IPS-NIHi7 (cell line): Measurements from ENCODE around the gene PSTK.

ENCODE experiments used
- DNase-seq: peaks from one replicate; pipeline ENCODE4 v3.0.0; 2012; ENCODE audit warnings: mixed read lengths; ENCODE audit errors: extremely low spot score

The PSTK gene

GRCh38 chr10:122992031-122992585 lies 11.9 kb downstream of the PSTK start:
- DNase-seq, result no peak

GRCh38 chr10:122993797-122994336 lies 13.7 kb downstream of the PSTK start:
- no peak for DNase-seq

GRCh38 chr10:122995936-122996335 lies 15.7 kb downstream of the PSTK start:
- DNase-seq, result no peak

GRCh38 chr10:122997864-122998263 lies 17.7 kb downstream of the PSTK start:
- no peak for DNase-seq

GRCh38 chr10:122998360-122998917 lies 18.2 kb downstream of the PSTK start:
- no peak for DNase-seq

- no peak for DNase-seq
Observed at GRCh38 chr10:122998934-122999333, 18.7 kb downstream of the PSTK start.

- no peak for DNase-seq
Observed at GRCh38 chr10:122999347-122999746, 19.1 kb downstream of the PSTK start.

GRCh38 chr10:123000155-123000554 lies 20.0 kb downstream of the PSTK start:
- no peak for DNase-seq

GRCh38 chr10:123001370-123001769 lies 21.2 kb downstream of the PSTK start:
- no peak for DNase-seq

- no peak for DNase-seq
Observed at GRCh38 chr10:123004298-123004697, 24.1 kb downstream of the PSTK start.

GRCh38 chr10:123007558-123008354 lies 27.6 kb downstream of the PSTK start:
- peak; percentile 37 for DNase-seq

GRCh38 chr10:123008355-123009104 lies 28.3 kb downstream of the PSTK start, which contains the start of the genes ACADSB and IKZF5:
TSS of gene ACADSB (plus strand) at chr10:123009006. CDS start at chr10:123009030, 24 bp downstream.
TSS of gene IKZF5 (minus strand) at chr10:123008795. CDS start at chr10:122998625, 10,170 bp downstream.
- DNase-seq, result peak; percentile 99

GRCh38 chr10:123009105-123009820 lies 29.1 kb downstream of the PSTK start:
- DNase-seq, result peak; percentile 54

GRCh38 chr10:123011987-123012386 lies 31.8 kb downstream of the PSTK start:
- DNase-seq, result no peak

GRCh38 chr10:123013456-123014419 lies 33.5 kb downstream of the PSTK start:
- DNase-seq, result no peak

GRCh38 chr10:123014772-123015171 lies 34.6 kb downstream of the PSTK start:
- DNase-seq, result no peak

- no peak for DNase-seq
Observed at GRCh38 chr10:123016228-123016627, 36.0 kb downstream of the PSTK start.

- DNase-seq, result no peak
Observed at GRCh38 chr10:123017421-123018165, 37.4 kb downstream of the PSTK start.

GRCh38 chr10:123018531-123018930 lies 38.3 kb downstream of the PSTK start:
- DNase-seq, result no peak
